ENCODE results near the gene SEPTIN5. TPM values are rescaled to one million over a fixed set of nuclear protein-coding genes. Genes with fewer than 3 reads are reported as not detected.
"Not testable (repeated sequence)": the region's sequence is repeated elsewhere in the genome, so short reads cannot be mapped to it uniquely, and the experiment has no call there.

SEPTIN5 gene
- polyA plus RNA-seq, 2 of the 4 experiments (the other 2 are of a cell fraction), result 4.6 to 12.6 TPM

DNA sequence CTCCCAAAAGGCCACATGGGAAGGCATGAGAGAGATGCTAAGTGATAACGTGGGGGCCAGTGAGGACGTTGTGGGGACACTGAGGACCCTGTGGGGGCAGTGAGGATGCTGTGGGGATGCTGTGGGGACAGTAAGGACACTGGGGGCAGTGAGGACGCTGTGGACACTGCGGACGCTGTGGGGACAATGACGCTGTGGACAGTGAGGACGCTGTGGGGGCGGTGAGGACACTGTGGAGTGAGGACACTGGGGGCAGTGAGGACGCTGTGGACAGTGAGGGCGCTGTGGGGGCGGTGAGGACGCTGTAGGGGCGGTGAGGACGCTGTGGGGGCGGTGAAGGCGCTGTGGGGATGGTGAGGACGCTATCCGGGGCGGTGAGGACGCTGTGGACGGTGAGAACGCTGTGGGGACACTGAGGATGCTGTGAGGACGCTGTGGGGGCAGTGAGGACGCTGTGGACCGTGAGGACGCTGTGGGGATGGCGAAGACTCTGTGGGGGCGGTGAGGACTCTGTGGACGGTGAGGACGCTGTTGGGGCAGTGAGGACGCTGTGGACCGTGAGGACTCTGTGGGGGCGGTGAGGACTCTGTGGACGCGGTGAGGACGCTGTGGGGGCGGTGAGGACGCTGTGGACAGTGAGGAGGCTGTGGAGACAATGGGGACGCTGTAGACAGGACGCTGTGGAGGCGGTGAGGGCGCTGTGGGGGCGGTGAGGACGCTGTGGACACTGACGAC is 10.8 kb downstream of the SEPTIN5 start (continued):
- no peak for TF ChIP-seq RCOR1 (IDR thresholded peaks at IDR 0.05; ENCODE audit: low read depth, low read length)
- no peak for TF ChIP-seq FOSB (CRISPR knock-in tag; IDR thresholded peaks at IDR 0.05)
- no peak for TF ChIP-seq ZSCAN20 (CRISPR knock-in tag; IDR thresholded peaks at IDR 0.05)
- TF ChIP-seq CHD2 (IDR thresholded peaks at IDR 0.05; ENCODE audit: low read length, partially characterized antibody), result no peak

- DNase-seq (ENCODE audit: low read depth in 1 of 2, low spot score in 1 of 2); CTCF ChIA-PET; H3K4me2 ChIP-seq; ATAC-seq; H3K4me3 ChIP-seq; FAIRE-seq; H3K27ac ChIP-seq; H3K9me3 ChIP-seq; POLR2A ChIA-PET; H3K4me1 ChIP-seq: not testable (repeated sequence)
- WGBS (ENCODE audit: missing lambda C conversion rate), result 72% methylated on average over 77 of the region's 96 CpGs
Measured at GRCh38 chr22:19726064-19726788, 11.9 kb downstream of the SEPTIN5 start.

GRCh38 chr22:19727310-19728150 is 13.2 kb downstream of the SEPTIN5 start:
- ATAC-seq (no peak), DNase-seq (ENCODE audit: low read depth in 1 of 2, low spot score in 1 of 2) (no peak), FAIRE-seq (no peak)
- ChIA-PET CTCF (interaction anchor here (8.4 kb wide), 1 partner anchor 187 kb away, joined by 215 read pairs; no protein-coding TSS in a partner anchor), POLR2A (no interaction called here)
- no peak overlapping the region for H3K4me3 ChIP-seq
- TF ChIP-seq MAZ (IDR thresholded peaks at IDR 0.05; ENCODE audit: borderline replicate concordance, low read depth, low read length) (no peak), JUNB (IDR thresholded peaks at IDR 0.05) (no peak), USF2 (IDR thresholded peaks at IDR 0.05) (no peak), ESRRA (IDR thresholded peaks at IDR 0.05; ENCODE audit: borderline replicate concordance, low read length) (no peak), SREBF2 (IDR thresholded peaks at IDR 0.05) (no peak), POLR2AphosphoS2 (conservative IDR thresholded peaks at IDR 0.05; ENCODE audit: low read length) (no peak), POLR2A (IDR thresholded peaks at IDR 0.05; ENCODE audit: low read length) (no peak)
- TF ChIP-seq, protein P1, sequence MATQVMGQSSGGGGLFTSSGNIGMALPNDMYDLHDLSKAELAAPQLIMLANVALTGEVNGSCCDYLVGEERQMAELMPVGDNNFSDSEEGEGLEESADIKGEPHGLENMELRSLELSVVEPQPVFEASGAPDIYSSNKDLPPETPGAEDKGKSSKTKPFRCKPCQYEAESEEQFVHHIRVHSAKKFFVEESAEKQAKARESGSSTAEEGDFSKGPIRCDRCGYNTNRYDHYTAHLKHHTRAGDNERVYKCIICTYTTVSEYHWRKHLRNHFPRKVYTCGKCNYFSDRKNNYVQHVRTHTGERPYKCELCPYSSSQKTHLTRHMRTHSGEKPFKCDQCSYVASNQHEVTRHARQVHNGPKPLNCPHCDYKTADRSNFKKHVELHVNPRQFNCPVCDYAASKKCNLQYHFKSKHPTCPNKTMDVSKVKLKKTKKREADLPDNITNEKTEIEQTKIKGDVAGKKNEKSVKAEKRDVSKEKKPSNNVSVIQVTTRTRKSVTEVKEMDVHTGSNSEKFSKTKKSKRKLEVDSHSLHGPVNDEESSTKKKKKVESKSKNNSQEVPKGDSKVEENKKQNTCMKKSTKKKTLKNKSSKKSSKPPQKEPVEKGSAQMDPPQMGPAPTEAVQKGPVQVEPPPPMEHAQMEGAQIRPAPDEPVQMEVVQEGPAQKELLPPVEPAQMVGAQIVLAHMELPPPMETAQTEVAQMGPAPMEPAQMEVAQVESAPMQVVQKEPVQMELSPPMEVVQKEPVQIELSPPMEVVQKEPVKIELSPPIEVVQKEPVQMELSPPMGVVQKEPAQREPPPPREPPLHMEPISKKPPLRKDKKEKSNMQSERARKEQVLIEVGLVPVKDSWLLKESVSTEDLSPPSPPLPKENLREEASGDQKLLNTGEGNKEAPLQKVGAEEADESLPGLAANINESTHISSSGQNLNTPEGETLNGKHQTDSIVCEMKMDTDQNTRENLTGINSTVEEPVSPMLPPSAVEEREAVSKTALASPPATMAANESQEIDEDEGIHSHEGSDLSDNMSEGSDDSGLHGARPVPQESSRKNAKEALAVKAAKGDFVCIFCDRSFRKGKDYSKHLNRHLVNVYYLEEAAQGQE (IDR thresholded peaks at IDR 0.05), result no peak
- 67% methylated on average over 17 of the region's 61 CpGs for WGBS (ENCODE audit: missing lambda C conversion rate)
- H3K27ac ChIP-seq, result no peak overlapping the region
- no peaks in the 10 kb centered on the region for H3K4me1 ChIP-seq
- H3K4me2 ChIP-seq, result no peak overlapping the region
- H3K9me3 ChIP-seq, result no peaks in the 10 kb centered on the region

- 74% methylated on average over 3 of the region's 6 CpGs for WGBS (ENCODE audit: missing lambda C conversion rate)
- ChIA-PET POLR2A (no interaction called here), CTCF (interaction anchor here (8.4 kb wide), 1 partner anchor 186 kb away, joined by 215 read pairs; no protein-coding TSS in a partner anchor)
- no peaks in the 10 kb centered on the region for H3K9me3 ChIP-seq
- TF ChIP-seq RCOR1 (IDR thresholded peaks at IDR 0.05; ENCODE audit: low read depth, low read length), result no peak
- no peak for TF ChIP-seq RAD21 (conservative IDR thresholded peaks at IDR 0.05 in 1 of 2, IDR thresholded peaks at IDR 0.05 in 1 of 2)
- TF ChIP-seq POLR2A (IDR thresholded peaks at IDR 0.05; ENCODE audit: low read length), result no peak
- TF ChIP-seq NFE2L2 (conservative IDR thresholded peaks at IDR 0.05; ENCODE audit: low read length), result no peak
- TF ChIP-seq RARB (CRISPR knock-in tag; IDR thresholded peaks at IDR 0.05), result no peak
- no peak for TF ChIP-seq FOSL2 (IDR thresholded peaks at IDR 0.05)
- no peak for TF ChIP-seq FOSL2 (CRISPR knock-in tag; IDR thresholded peaks at IDR 0.05)
- no peak for TF ChIP-seq EHF (CRISPR knock-in tag; IDR thresholded peaks at IDR 0.05)
- TF ChIP-seq, protein P2, sequence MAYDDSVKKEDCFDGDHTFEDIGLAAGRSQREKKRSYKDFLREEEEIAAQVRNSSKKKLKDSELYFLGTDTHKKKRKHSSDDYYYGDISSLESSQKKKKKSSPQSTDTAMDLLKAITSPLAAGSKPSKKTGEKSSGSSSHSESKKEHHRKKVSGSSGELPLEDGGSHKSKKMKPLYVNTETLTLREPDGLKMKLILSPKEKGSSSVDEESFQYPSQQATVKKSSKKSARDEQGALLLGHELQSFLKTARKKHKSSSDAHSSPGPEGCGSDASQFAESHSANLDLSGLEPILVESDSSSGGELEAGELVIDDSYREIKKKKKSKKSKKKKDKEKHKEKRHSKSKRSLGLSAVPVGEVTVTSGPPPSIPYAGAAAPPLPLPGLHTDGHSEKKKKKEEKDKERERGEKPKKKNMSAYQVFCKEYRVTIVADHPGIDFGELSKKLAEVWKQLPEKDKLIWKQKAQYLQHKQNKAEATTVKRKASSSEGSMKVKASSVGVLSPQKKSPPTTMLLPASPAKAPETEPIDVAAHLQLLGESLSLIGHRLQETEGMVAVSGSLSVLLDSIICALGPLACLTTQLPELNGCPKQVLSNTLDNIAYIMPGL (CRISPR knock-in tag; IDR thresholded peaks at IDR 0.05; ENCODE audit: borderline replicate concordance), result no peak
- no peak for FAIRE-seq
- no peak for ATAC-seq
- no peak overlapping the region for H3K27ac ChIP-seq
- H3K4me3 ChIP-seq, result no peak overlapping the region
- no peak for DNase-seq (ENCODE audit: low read depth in 1 of 2, low spot score in 1 of 2)
- no peaks in the 10 kb centered on the region for H3K4me1 ChIP-seq
- H3K4me2 ChIP-seq, result no peak overlapping the region
Measured at GRCh38 chr22:19728271-19728670, 14.0 kb downstream of the SEPTIN5 start.

Measured in A549 (cell line).